Measurements from ENCODE around the gene ADAM12. TPM values are rescaled to one million over a fixed set of nuclear protein-coding genes. Genes with fewer than 3 reads are reported as not detected.
A peak's percentile ranks its signal among the peaks of the same experiment; 100 is the strongest.

ADAM12 gene
- total RNA-seq, 1 donor from 2014 or later: 8.0 TPM

DNA sequence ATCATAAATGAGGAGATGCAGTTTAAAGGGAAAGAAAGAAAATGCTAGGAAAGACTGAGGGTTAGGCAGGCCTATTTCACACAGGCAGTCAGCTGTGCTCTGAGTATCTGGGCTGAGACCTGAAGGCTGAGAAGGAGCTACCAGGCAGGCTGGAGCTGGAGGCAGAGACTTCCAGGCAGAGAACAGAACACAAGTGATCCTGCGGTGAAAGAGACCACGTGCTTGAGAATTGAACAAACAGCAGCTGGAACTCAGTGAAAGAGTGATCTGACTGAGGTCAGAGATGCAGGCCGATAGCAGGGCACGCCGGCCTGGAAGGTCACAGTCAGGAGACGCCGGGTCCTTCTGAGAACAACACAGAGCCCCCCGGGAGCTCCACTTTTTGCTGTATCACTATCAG, 147.8 kb downstream of the ADAM12 start:
- no peak overlapping the region for H3K4me3 Mint-ChIP-seq
- H3K4me1 Mint-ChIP-seq: peaks cover 23% of the 10 kb centered on the region
- Histone ChIP-seq H3K27me3 (no peaks in the 10 kb centered on the region), H3K4me3 (no peak overlapping the region), H3K27ac (no peak overlapping the region), H3K4me1 (peaks cover 16% of the 10 kb centered on the region), H3K79me2 (ENCODE audit: low read depth) (no peaks in the 10 kb centered on the region), H3K9me3 (ENCODE audit: low read depth) (no peaks in the 10 kb centered on the region), H4K20me1 (ENCODE audit: low read depth) (no peaks in the 10 kb centered on the region), H3F3A (ENCODE audit: low read depth) (no peaks in the 10 kb centered on the region), H3K4me2 (no peak overlapping the region), H2AFZ (replicated peaks) (no peak overlapping the region), H3K9ac (no peak overlapping the region), H3K36me3 (no peaks in the 10 kb centered on the region)
- H3K27me3 Mint-ChIP-seq (ENCODE audit: insufficient read depth, low read depth): no peaks in the 10 kb centered on the region
- DNase-seq (ENCODE audit: low spot score): peak; percentile 37
- no peaks in the 10 kb centered on the region for H3K9me3 Mint-ChIP-seq
- TF ChIP-seq EZH2phosphoT487 (IDR thresholded peaks at IDR 0.05) (no peak), CTCF (IDR thresholded peaks at IDR 0.05) (no peak), EZH2 (IDR thresholded peaks at IDR 0.05) (no peak)
- H3K27ac Mint-ChIP-seq: peak overlapping the region; percentile 10
- no peaks in the 10 kb centered on the region for H3K36me3 Mint-ChIP-seq

DNA sequence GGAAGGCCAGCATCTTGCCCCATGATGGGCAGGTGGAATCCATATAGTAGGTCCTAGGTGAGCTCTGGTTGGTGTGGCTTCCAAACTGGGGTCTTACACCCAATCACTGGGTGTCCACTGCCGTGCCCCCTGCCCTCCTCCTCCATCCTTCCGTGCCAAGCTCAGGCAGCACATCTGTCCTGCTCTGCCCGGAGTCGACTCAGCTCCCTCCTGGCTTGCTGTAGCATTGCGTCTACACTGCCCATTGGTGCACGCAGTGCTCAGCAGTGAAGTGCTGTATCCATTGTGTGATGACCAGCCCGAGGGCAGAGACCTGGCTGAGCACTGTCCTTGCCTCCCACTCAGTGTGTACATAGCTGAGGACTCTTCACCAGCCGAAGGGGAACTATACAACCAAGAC, 148.4 kb downstream of the ADAM12 start:
- no peaks in the 10 kb centered on the region for H3K9me3 ChIP-seq (ENCODE audit: low read depth)
- no peak overlapping the region for H3K4me3 ChIP-seq
- H3K36me3 Mint-ChIP-seq: no peaks in the 10 kb centered on the region
- no peaks in the 10 kb centered on the region for H3K27me3 Mint-ChIP-seq (ENCODE audit: insufficient read depth, low read depth)
- H3K36me3 ChIP-seq: no peaks in the 10 kb centered on the region
- H3K9ac ChIP-seq: no peak overlapping the region
- no peak overlapping the region for H3K27ac Mint-ChIP-seq
- H2AFZ ChIP-seq (replicated peaks): no peak overlapping the region
- TF ChIP-seq EZH2phosphoT487 (IDR thresholded peaks at IDR 0.05) (no peak), CTCF (IDR thresholded peaks at IDR 0.05) (no peak), EZH2 (IDR thresholded peaks at IDR 0.05) (no peak)
- H3K4me3 Mint-ChIP-seq: no peak overlapping the region
- no peaks in the 10 kb centered on the region for H4K20me1 ChIP-seq (ENCODE audit: low read depth)
- no peak overlapping the region for H3K4me2 ChIP-seq
- no peaks in the 10 kb centered on the region for H3K27me3 ChIP-seq
- peaks cover 19% of the 10 kb centered on the region for H3K4me1 ChIP-seq
- H3K4me1 Mint-ChIP-seq: peaks cover 23% of the 10 kb centered on the region
- H3F3A ChIP-seq (ENCODE audit: low read depth): no peaks in the 10 kb centered on the region
- DNase-seq (ENCODE audit: low spot score): no peak
- H3K79me2 ChIP-seq (ENCODE audit: low read depth): no peaks in the 10 kb centered on the region
- no peak overlapping the region for H3K27ac ChIP-seq
- H3K9me3 Mint-ChIP-seq: no peaks in the 10 kb centered on the region

- Mint-ChIP-seq H3K27ac (no peak overlapping the region), H3K36me3 (no peaks in the 10 kb centered on the region), H3K4me1 (peaks cover 28% of the 10 kb centered on the region), H3K27me3 (ENCODE audit: insufficient read depth, low read depth) (peaks cover 2% of the 10 kb centered on the region), H3K4me3 (no peak overlapping the region), H3K9me3 (no peaks in the 10 kb centered on the region)
- Histone ChIP-seq H3K9ac (no peak overlapping the region), H3K27me3 (no peaks in the 10 kb centered on the region), H3K4me2 (no peak overlapping the region), H3K9me3 (ENCODE audit: low read depth) (no peaks in the 10 kb centered on the region), H3K36me3 (no peaks in the 10 kb centered on the region), H4K20me1 (ENCODE audit: low read depth) (no peaks in the 10 kb centered on the region), H3K79me2 (ENCODE audit: low read depth) (no peaks in the 10 kb centered on the region), H3K4me3 (no peak overlapping the region), H3K4me1 (peaks cover 19% of the 10 kb centered on the region), H2AFZ (replicated peaks) (no peak overlapping the region), H3K27ac (no peak overlapping the region), H3F3A (ENCODE audit: low read depth) (no peaks in the 10 kb centered on the region)
- no peak for DNase-seq (ENCODE audit: low spot score)
- TF ChIP-seq CTCF (IDR thresholded peaks at IDR 0.05) (no peak), EZH2phosphoT487 (IDR thresholded peaks at IDR 0.05) (no peak), EZH2 (IDR thresholded peaks at IDR 0.05) (no peak)
Measured at GRCh38 chr10:126235979-126236851, 152.1 kb downstream of the ADAM12 start.
